Thyroid gland (tissue), 4 donors: ENCODE measurements around the gene MARK1. TPM values are rescaled to one million over a fixed set of nuclear protein-coding genes. Genes with fewer than 3 reads are reported as not detected.

Source experiments
- DNase-seq, 2 donors: peaks; one replicate each; pipeline ENCODE4 v3.0.0-alpha.2; 2019
- H3K27ac ChIP-seq, 3 donors: fragments of 200-600 bp; sonication (generic); 1 replicate in 2 of 3; 2 replicates in 1 of 3; pipeline ENCODE4 v1.5.1; 2016 to 2019; ENCODE audit warnings: mild to moderate bottlenecking in 1 of 3, moderate library complexity in 1 of 3
- H3K27me3 ChIP-seq: fragments of 200-600 bp; sonication (generic); one replicate; pipeline ENCODE4 v1.5.1; 2019
- H3K36me3 ChIP-seq, 2 donors: fragments of 200-600 bp; sonication (generic); one replicate each; pipeline ENCODE4 v1.5.1; 2016 to 2019
- H3K4me1 ChIP-seq, 2 donors: fragments of 200-600 bp; sonication (generic); one replicate each; pipeline ENCODE4 v1.5.1; 2017 to 2019
- H3K4me3 ChIP-seq, 3 donors: fragments of 200-600 bp; sonication (generic); replicated peaks in 1 of 3; 1 replicate in 2 of 3; 2 replicates in 1 of 3; pipeline ENCODE4 v1.5.1; 2016; ENCODE audit warnings: mild to moderate bottlenecking in 1 of 3
- H3K9me3 ChIP-seq: fragments of 200-600 bp; sonication (generic); one replicate; pipeline ENCODE4 v1.5.1; 2017
- CTCF ChIP-seq, 6 experiments: fragments of 200-600 bp in 3 of 6; fragments of 450-650 bp in 3 of 6; sonication (generic) in 3 of 6; IDR thresholded peaks; one replicate each; pipeline ENCODE4 v1.5.1; 2016 to 2019; ENCODE audit warnings: antibody characterized with exemption in 6 of 6, mild to moderate bottlenecking in 2 of 6, inconsistent platforms in 1 of 6, moderate library complexity in 1 of 6
- POLR2A ChIP-seq, 2 donors: fragments of 450-650 bp; IDR thresholded peaks; one replicate each; pipeline ENCODE4 v1.6.1; 2017; ENCODE audit warnings: antibody characterized with exemption in 2 of 2, mild to moderate bottlenecking in 2 of 2, moderate library complexity in 1 of 2
- WGBS, 2 donors: methylation state at CpG; one replicate each; pipeline ENCODE4 v1.1.5; 2017; 5-methylcytosine and 5-hydroxymethylcytosine counted together
- intact Hi-C: fragments of 100-400 bp; cut with DNase I; formaldehyde crosslinking; loops from one replicate; pipeline ENCODE4 v1.15.1; 2023
- total RNA-seq, 4 donors: library from RNA; depleted of rRNA; stranded (reverse); fragments of >200 nt; gene quantifications; one replicate each; pipeline ENCODE4 v1.2.3, GENCODE V29; 2016

The MARK1 gene
- total RNA-seq, 4 donors from 2014 or later, result 10.9 to 21.2 (median 14.4) TPM

- TF ChIP-seq POLR2A (IDR thresholded peaks at IDR 0.05) (no peak), CTCF (IDR thresholded peaks at IDR 0.05) (no peak)
- intact Hi-C loops, result no loop called here
- no peak for DNase-seq
- Histone ChIP-seq H3K4me3 (no peak overlapping the region), H3K4me1 (peaks cover 5 to 10% of the 10 kb centered on the region in 2 donors), H3K27me3 (no peaks in the 10 kb centered on the region), H3K36me3 (no peaks in the 10 kb centered on the region), H3K27ac (no peak overlapping the region), H3K9me3 (no peaks in the 10 kb centered on the region)
- WGBS, 2 donors, result 89 to 92% methylated on average over 5 of the region's 5 CpGs
These were observed 170.7 kb downstream of the MARK1 start for GRCh38 chr1:220698607-220699016.

DNA sequence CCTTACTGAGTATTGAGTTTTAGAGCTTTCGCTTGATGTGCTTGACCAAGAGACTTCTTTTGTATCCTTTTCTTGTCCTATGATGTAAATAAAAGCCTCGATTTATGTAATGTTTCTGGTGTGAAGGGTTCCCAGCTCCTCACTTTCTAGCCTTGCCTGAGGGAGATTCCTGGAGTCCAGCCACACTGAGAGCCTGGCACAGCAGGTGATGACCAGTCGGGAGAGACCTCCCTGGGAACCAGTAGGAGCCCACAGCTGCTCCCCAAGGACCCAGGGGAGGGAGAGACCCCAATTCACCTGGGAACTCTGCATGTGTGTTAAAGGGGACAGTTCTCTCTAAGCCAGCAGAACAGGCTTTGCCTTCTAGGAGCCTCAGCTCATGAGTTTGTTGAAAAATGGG is 171.1 kb downstream of the MARK1 start:
- peaks cover 5 to 10% of the 10 kb centered on the region in 2 donors for H3K4me1 ChIP-seq
- WGBS, 2 donors, result 72 to 85% methylated on average over 3 of the region's 3 CpGs
- no peak overlapping the region for H3K4me3 ChIP-seq
- H3K9me3 ChIP-seq, result no peaks in the 10 kb centered on the region
- intact Hi-C loops, result no loop called here
- H3K27me3 ChIP-seq, result no peaks in the 10 kb centered on the region
- DNase-seq, result no peak
- H3K27ac ChIP-seq, result no peak overlapping the region
- H3K36me3 ChIP-seq, result no peaks in the 10 kb centered on the region
- TF ChIP-seq POLR2A (IDR thresholded peaks at IDR 0.05) (no peak), CTCF (IDR thresholded peaks at IDR 0.05) (no peak)

GRCh38 chr1:220700556-220701179 is 172.7 kb downstream of the MARK1 start:
- Histone ChIP-seq H3K27ac (no peak overlapping the region), H3K9me3 (no peaks in the 10 kb centered on the region), H3K27me3 (no peaks in the 10 kb centered on the region), H3K4me3 (no peak overlapping the region), H3K4me1 (peaks cover 5 to 10% of the 10 kb centered on the region in 2 donors), H3K36me3 (no peaks in the 10 kb centered on the region)
- WGBS, 2 donors, result 28 to 32% methylated on average over 2 of the region's 2 CpGs
- TF ChIP-seq POLR2A (IDR thresholded peaks at IDR 0.05), result no peak
- TF ChIP-seq CTCF (IDR thresholded peaks at IDR 0.05), result no peak
- peak; percentile 59 to 65 for DNase-seq
- intact Hi-C loops, result no loop called here

DNA sequence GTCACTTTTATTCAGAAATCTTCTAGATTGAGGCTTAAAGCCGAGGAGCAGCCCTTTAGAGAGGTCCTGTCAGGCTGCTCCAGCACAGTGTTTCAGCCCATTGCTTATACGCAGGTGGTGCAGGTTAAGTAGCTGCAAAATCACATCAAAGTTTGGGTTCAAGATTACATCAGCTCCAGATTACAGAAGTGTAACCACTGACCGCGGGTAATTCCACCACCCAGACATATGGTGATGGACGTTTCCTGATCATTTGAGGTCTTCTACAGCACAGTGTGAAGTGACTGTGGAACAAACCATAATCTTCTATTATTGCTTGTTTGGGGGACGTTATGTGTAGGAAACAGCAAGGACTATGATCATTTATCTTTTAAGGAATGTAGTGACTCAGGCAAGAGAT is 174.0 kb downstream of the MARK1 start:
- no peaks in the 10 kb centered on the region for H3K9me3 ChIP-seq
- no peaks in the 10 kb centered on the region for H3K27me3 ChIP-seq
- peaks cover 5 to 10% of the 10 kb centered on the region in 2 donors for H3K4me1 ChIP-seq
- no peak overlapping the region for H3K4me3 ChIP-seq
- WGBS, 2 donors, result 76 to 88% methylated on average over 6 of the region's 6 CpGs
- no peaks in the 10 kb centered on the region for H3K36me3 ChIP-seq
- intact Hi-C loops, result no loop called here
- no peak overlapping the region for H3K27ac ChIP-seq
- no peak for TF ChIP-seq CTCF (IDR thresholded peaks at IDR 0.05)
- no peak for TF ChIP-seq POLR2A (IDR thresholded peaks at IDR 0.05)
- DNase-seq, result no peak

- TF ChIP-seq CTCF (IDR thresholded peaks at IDR 0.05), result no peak
- TF ChIP-seq POLR2A (IDR thresholded peaks at IDR 0.05), result no peak
- 53 to 55% methylated on average over 5 of the region's 5 CpGs for WGBS, 2 donors
- H3K4me3 ChIP-seq, result no peak overlapping the region
These were observed 174.9 kb downstream of the MARK1 start for GRCh38 chr1:220702733-220703270.

More at GRCh38 chr1:220702733-220703270, 174.9 kb downstream of the MARK1 start:
- intact Hi-C loops, result no loop called here
- DNase-seq, result no peak
- Histone ChIP-seq H3K27me3 (no peaks in the 10 kb centered on the region), H3K9me3 (no peaks in the 10 kb centered on the region), H3K36me3 (no peaks in the 10 kb centered on the region), H3K4me1 (peaks cover 5 to 10% of the 10 kb centered on the region in 2 donors), H3K27ac (no peak overlapping the region)
